HCEC 1CT (cell line): ENCODE measurements around the gene MAP2K7.
"Not testable (repeated sequence)": the region's sequence is repeated elsewhere in the genome, so short reads cannot be mapped to it uniquely, and the experiment has no call there.

Experiments used
- DNase-seq: peaks from one replicate; pipeline ENCODE4 v3.0.0-alpha.2; 2017

MAP2K7 gene

GRCh38 chr19:7903244-7904073 is at the start of gene MAP2K7:
Gene MAP2K7, plus strand, starts transcription at chr19:7903877. Its CDS starts 68 bp downstream, at chr19:7903945.
- DNase-seq = peak; percentile 97

GRCh38 chr19:7855426-7856108 is 48.1 kb upstream of the MAP2K7 start:
- DNase-seq = no peak

- DNase-seq = no peak
These were observed 47.5 kb upstream of the MAP2K7 start for GRCh38 chr19:7856109-7856591.

- DNase-seq = no peak
These were observed 46.7 kb upstream of the MAP2K7 start for GRCh38 chr19:7856679-7857663.

- DNase-seq = no peak
These were observed 46.0 kb upstream of the MAP2K7 start for GRCh38 chr19:7857727-7858108.

GRCh38 chr19:7858109-7858770 is 45.4 kb upstream of the MAP2K7 start:
- no peak for DNase-seq

- DNase-seq = not testable (repeated sequence)
These were observed 44.6 kb upstream of the MAP2K7 start for GRCh38 chr19:7859087-7859486.

GRCh38 chr19:7859831-7860713 is 43.6 kb upstream of the MAP2K7 start:
- no peak for DNase-seq

GRCh38 chr19:7860714-7861618 is 42.7 kb upstream of the MAP2K7 start:
- no peak for DNase-seq

GRCh38 chr19:7861619-7862412 is 41.9 kb upstream of the MAP2K7 start:
- no peak for DNase-seq

GRCh38 chr19:7862413-7862951 is 41.2 kb upstream of the MAP2K7 start:
- DNase-seq = no peak

GRCh38 chr19:7863157-7863970 is 40.3 kb upstream of the MAP2K7 start:
- no peak for DNase-seq

- no peak for DNase-seq
These were observed 39.5 kb upstream of the MAP2K7 start for GRCh38 chr19:7863971-7864689.

- DNase-seq = no peak
These were observed 39.0 kb upstream of the MAP2K7 start for GRCh38 chr19:7864690-7865074.

GRCh38 chr19:7865262-7865911 is 38.3 kb upstream of the MAP2K7 start:
- no peak for DNase-seq

GRCh38 chr19:7866399-7867091 is 37.1 kb upstream of the MAP2K7 start:
- DNase-seq = no peak
